ENCODE results near the gene INTU.

The INTU gene

GRCh38 chr4:127759228-127759820 is 126.6 kb downstream of the INTU start:
- DNase-seq = no peak

GRCh38 chr4:127759893-127760292 is 127.1 kb downstream of the INTU start:
- DNase-seq = no peak

GRCh38 chr4:127771535-127772275 is 138.9 kb downstream of the INTU start:
- DNase-seq = no peak

- DNase-seq = no peak
Observed at GRCh38 chr4:127772769-127773671, 140.3 kb downstream of the INTU start.

- no peak for DNase-seq
Observed at GRCh38 chr4:127775843-127776242, 143.1 kb downstream of the INTU start.
